Diencephalon (tissue), 1 donor: ENCODE results near the gene ZNF608. TPM values are rescaled to one million over a fixed set of nuclear protein-coding genes. Genes with fewer than 3 reads are reported as not detected.

Source experiments
- total RNA-seq: library from RNA; depleted of rRNA; stranded (reverse); fragments of >200 nt; gene quantifications from one replicate; pipeline ENCODE4 v1.2.3, GENCODE V29; 2014

ZNF608 gene
- 91.6 TPM for total RNA-seq

DNA sequence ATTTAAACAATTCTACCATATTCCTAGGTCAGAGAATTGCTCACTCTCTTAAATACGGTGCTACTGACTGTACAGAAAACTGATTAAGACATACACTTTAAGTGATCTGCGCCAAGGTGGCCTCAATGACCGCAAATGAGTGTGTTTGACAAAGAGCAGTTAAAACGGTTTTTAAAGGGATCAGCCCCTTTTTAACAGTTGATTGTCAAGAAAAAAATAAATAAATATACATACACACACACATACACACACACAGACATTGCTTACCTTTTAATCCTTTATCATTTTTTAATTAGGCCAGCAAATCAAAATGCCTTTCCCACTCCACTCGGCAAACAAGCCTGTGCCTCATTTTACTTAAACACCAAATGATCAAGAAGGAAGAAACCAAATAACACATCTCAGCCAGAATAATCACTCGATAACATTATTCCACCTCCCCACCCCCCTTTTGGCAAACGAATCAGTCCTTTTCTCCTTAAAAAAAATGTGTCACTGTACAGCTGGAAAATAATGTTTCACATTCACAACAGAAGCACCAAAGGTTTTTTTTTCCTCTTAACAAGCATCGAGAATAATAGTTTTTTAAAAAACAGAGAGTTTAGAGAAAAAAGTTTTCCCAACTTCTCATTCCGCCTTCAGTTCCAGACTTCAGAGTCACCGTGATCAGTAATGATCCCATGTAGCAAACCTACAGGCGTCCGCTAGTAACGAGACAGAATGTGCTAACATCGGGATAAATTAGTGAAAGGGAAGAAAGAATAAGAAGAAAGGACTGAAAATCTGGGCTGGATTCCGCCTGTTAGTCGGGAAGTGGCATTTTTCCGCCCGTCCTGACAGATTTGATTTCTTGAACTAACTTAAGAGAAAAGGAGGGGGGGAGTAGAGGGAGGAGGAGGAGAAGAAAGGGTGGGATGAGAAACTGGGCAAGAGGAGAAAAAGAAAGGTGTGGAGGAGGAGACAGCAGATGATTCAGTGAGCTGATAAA, at the start of gene ZNF608:
TSS of gene ZNF608 (minus strand) at position 712 of the 988 bp plus-strand sequence. CDS start 1,650 bp downstream, outside the sequence.

